Measurements from ENCODE around the gene LAMP1.
A peak's percentile ranks its signal among the peaks of the same experiment; 100 is the strongest.

The LAMP1 gene

DNA sequence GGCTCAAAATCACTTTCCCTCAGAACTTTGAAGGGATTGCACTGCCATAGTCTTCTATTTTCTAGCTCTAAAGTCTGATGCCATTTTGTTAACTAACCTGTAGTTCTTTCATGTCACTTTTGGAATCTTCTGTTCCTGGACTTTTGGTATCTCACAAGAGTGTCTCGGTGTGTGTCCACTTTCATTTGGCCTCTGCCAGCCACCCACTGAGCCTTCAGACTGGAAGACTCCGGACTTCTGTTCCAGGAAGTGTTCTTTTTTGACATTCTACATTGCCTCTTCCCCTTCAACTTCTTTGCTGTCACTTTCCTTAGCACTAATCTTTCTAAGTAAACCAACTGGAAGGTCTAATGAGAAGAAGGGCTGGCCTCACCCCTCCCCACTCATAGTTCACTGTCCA lies 25.0 kb upstream of the LAMP1 start:
- no peak for DNase-seq (ENCODE audit: extremely low read depth, low read depth)
- no peak overlapping the region for H3K4me3 ChIP-seq (replicated peaks; ENCODE audit: low read depth, low read length)
- TF ChIP-seq, protein P1, sequence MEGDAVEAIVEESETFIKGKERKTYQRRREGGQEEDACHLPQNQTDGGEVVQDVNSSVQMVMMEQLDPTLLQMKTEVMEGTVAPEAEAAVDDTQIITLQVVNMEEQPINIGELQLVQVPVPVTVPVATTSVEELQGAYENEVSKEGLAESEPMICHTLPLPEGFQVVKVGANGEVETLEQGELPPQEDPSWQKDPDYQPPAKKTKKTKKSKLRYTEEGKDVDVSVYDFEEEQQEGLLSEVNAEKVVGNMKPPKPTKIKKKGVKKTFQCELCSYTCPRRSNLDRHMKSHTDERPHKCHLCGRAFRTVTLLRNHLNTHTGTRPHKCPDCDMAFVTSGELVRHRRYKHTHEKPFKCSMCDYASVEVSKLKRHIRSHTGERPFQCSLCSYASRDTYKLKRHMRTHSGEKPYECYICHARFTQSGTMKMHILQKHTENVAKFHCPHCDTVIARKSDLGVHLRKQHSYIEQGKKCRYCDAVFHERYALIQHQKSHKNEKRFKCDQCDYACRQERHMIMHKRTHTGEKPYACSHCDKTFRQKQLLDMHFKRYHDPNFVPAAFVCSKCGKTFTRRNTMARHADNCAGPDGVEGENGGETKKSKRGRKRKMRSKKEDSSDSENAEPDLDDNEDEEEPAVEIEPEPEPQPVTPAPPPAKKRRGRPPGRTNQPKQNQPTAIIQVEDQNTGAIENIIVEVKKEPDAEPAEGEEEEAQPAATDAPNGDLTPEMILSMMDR (IDR thresholded peaks at IDR 0.05; ENCODE audit: low read depth, low read length, missing control alignments), result no peak

DNA sequence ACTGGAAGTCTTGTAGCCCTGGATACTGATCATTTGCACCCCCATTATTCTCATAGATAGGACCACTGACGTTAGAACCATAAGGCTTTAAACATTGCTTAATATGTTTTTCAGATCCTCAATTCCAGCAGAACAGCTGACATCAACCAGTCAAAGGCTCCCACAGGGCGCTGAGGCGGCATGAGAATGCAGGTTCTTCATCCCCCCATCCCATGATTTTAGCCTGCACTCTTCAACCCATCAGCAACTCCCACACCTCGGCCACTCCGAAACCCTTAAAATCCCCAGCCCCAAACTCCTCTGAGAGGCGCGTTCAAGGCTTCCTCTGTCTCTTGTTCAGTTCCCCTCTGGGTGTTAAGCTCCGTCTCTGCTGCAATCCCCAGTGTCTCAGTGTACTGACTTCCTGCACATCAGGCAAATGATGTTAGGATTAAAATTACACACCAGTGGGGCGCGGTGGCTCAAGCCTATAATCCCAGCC lies 24.3 kb upstream of the LAMP1 start:
- TF ChIP-seq, protein P1 (IDR thresholded peaks at IDR 0.05; ENCODE audit: low read depth, low read length, missing control alignments), result no peak
- no peak for DNase-seq (ENCODE audit: extremely low read depth, low read depth)
- H3K4me3 ChIP-seq (replicated peaks; ENCODE audit: low read depth, low read length), result no peak overlapping the region

DNA sequence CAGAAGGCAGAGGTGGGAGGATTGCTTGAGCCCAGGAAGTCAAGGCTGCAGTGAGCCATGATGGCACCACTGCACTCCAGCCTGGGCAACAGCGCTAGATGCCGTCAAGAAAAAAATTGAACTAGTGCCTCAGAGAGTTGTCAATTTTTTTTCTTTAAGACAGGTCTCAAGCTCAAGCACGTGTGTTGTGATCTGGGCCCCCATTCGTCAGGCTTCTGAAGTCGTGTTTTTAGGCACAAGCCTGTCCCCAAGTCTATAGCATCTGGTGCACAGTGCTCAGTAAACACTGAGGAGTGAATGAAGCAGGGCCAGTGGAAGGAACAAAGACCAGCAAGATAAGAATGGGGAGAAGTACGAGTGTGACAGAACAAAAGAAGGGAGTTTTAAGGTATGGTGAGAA lies 23.7 kb upstream of the LAMP1 start:
- TF ChIP-seq, protein P1 (IDR thresholded peaks at IDR 0.05; ENCODE audit: low read depth, low read length, missing control alignments), result no peak

DNA sequence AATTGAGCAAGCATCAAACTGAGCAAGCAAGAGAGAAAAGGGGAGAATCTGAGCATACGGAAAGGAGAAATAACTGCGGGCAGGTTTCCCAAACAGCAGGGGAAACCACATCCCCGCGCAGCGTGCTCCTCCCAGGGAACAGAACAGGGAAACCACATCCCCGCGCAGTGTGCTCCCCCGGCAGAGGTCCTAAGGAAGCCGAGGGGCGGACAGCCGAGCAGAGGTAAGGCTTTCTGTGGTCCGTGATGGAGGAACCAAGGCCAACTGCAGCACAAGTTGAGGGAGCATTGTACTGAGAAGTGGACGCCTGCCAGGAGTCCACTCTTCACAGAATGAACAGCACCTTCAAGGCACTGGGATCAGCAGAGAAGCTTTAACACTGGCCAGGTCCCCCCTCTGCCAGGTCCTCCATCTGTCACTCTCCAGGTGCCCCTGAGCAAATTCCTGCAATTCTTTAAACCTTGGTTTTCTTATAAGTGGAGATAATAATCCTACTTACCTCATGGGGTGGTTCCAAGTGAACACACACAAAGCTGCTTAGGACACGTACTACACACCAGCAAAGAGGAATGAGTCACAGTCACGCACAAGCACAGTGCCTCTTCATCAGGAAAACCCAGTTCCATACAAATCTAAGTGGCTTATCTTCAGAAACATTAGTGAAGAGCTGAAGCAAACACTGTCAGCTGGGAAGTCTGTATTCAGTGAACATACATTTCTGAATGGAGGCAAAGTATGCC lies 23.0 kb upstream of the LAMP1 start:
- TF ChIP-seq, protein P1 (IDR thresholded peaks at IDR 0.05; ENCODE audit: low read depth, low read length, missing control alignments), result no peak
- H3K4me3 ChIP-seq (replicated peaks; ENCODE audit: low read depth, low read length), result no peak overlapping the region
- DNase-seq (ENCODE audit: extremely low read depth, low read depth), result no peak

More for the DNA sequence above, 23.7 kb upstream of the LAMP1 start:
- DNase-seq (ENCODE audit: extremely low read depth, low read depth), result no peak
- H3K4me3 ChIP-seq (replicated peaks; ENCODE audit: low read depth, low read length), result no peak overlapping the region

DNA sequence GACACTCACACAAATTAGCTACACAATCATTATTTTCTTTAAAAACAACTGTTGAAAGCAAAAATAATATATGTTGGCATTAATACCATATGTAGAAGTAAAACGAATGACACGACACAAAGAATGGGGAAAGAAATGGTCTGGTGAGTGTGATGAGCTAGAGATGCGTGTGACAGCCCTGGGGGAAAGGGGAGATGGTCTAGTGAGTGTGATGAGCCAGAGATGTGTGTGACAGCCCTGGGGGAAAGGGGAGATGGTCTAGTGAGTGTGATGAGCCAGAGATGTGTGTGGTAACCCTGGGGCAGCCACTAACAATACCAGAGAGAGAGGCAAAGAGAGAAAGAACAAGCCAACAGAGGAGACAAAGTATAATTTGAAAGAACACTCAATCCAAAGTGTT lies 22.3 kb upstream of the LAMP1 start:
- DNase-seq (ENCODE audit: extremely low read depth, low read depth), result no peak
- TF ChIP-seq, protein P1 (IDR thresholded peaks at IDR 0.05; ENCODE audit: low read depth, low read length, missing control alignments), result no peak
- no peak overlapping the region for H3K4me3 ChIP-seq (replicated peaks; ENCODE audit: low read depth, low read length)

DNA sequence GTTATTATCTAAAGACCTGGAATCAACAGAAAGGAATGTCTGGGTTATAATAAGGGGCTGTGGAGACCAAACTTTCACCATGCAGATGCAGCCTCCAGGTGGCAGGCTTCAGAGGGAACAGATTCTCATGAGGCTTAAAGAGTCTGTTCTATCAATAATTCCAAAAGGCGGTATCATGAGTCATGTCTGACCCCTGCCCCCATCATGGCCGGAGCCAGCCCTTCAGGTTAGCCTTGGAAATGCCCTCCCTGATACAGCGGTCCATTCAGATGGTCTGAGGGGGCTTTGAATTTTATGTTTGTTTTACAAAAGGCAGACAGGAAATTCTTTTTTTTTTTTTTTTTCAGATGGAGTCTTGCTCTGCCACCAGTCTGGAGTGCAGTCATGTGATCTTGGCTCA lies 21.7 kb upstream of the LAMP1 start:
- H3K4me3 ChIP-seq (replicated peaks; ENCODE audit: low read depth, low read length), result no peak overlapping the region
- DNase-seq (ENCODE audit: extremely low read depth, low read depth), result peak; percentile 33
- TF ChIP-seq, protein P1 (IDR thresholded peaks at IDR 0.05; ENCODE audit: low read depth, low read length, missing control alignments), result peak; percentile 57

Measured in HFF-Myc (cell line).